ENCODE results near the gene HIGD1B.

Gene HIGD1B

DNA sequence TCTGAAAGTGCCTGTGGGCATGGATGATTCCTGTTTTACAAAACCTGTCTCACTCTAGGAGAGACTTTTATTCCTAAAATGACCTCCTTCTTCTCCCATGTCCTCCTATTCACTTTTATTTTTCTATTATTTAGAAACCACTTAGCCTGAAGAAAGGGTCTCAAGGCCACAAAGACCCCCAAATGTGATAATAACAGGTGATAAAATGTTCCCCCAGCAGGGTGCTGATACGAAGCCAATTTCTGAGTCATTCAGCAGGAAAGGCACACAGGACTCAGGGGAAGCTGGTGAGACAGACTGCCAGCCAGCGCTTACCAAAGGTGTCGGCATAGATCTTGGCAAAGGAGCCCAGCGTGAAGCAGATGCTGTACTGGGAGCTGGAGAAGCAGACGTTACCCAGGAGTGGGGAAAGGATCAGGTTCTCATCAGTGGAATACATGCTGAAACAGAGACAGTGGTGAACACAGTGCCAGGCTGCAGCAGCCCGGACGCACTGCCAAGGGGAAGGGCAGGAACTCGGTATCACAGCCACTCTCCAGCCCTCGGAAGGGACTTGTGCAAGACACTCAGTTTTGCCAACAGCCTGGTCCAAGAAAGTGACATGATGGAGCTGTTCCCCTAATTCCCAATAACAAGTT lies 24.6 kb downstream of the HIGD1B start:
- Histone ChIP-seq H3K27ac (replicated peaks) (no peak overlapping the region), H3K4me3 (replicated peaks; ENCODE audit: insufficient read depth, low read length) (no peak overlapping the region), H3K27me3 (ENCODE audit: insufficient read depth, poor library complexity, severe bottlenecking) (no peaks in the 10 kb centered on the region)
- no peak for DNase-seq (ENCODE audit: low read depth in 1 of 2, low spot score in 1 of 2)
- TF ChIP-seq GABPA (IDR thresholded peaks at IDR 0.05; ENCODE audit: low read depth) (no peak), SPI1 (IDR thresholded peaks at IDR 0.05; ENCODE audit: borderline replicate concordance, low read depth) (no peak), POLR2AphosphoS5 (IDR thresholded peaks at IDR 0.05; ENCODE audit: low read depth) (no peak)
- TF ChIP-seq, protein P1, sequence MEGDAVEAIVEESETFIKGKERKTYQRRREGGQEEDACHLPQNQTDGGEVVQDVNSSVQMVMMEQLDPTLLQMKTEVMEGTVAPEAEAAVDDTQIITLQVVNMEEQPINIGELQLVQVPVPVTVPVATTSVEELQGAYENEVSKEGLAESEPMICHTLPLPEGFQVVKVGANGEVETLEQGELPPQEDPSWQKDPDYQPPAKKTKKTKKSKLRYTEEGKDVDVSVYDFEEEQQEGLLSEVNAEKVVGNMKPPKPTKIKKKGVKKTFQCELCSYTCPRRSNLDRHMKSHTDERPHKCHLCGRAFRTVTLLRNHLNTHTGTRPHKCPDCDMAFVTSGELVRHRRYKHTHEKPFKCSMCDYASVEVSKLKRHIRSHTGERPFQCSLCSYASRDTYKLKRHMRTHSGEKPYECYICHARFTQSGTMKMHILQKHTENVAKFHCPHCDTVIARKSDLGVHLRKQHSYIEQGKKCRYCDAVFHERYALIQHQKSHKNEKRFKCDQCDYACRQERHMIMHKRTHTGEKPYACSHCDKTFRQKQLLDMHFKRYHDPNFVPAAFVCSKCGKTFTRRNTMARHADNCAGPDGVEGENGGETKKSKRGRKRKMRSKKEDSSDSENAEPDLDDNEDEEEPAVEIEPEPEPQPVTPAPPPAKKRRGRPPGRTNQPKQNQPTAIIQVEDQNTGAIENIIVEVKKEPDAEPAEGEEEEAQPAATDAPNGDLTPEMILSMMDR (IDR thresholded peaks at IDR 0.05; ENCODE audit: insufficient read depth, low read length): no peak
- TF ChIP-seq, protein P2, sequence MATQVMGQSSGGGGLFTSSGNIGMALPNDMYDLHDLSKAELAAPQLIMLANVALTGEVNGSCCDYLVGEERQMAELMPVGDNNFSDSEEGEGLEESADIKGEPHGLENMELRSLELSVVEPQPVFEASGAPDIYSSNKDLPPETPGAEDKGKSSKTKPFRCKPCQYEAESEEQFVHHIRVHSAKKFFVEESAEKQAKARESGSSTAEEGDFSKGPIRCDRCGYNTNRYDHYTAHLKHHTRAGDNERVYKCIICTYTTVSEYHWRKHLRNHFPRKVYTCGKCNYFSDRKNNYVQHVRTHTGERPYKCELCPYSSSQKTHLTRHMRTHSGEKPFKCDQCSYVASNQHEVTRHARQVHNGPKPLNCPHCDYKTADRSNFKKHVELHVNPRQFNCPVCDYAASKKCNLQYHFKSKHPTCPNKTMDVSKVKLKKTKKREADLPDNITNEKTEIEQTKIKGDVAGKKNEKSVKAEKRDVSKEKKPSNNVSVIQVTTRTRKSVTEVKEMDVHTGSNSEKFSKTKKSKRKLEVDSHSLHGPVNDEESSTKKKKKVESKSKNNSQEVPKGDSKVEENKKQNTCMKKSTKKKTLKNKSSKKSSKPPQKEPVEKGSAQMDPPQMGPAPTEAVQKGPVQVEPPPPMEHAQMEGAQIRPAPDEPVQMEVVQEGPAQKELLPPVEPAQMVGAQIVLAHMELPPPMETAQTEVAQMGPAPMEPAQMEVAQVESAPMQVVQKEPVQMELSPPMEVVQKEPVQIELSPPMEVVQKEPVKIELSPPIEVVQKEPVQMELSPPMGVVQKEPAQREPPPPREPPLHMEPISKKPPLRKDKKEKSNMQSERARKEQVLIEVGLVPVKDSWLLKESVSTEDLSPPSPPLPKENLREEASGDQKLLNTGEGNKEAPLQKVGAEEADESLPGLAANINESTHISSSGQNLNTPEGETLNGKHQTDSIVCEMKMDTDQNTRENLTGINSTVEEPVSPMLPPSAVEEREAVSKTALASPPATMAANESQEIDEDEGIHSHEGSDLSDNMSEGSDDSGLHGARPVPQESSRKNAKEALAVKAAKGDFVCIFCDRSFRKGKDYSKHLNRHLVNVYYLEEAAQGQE (IDR thresholded peaks at IDR 0.05; ENCODE audit: insufficient replicate concordance, low read depth): no peak

DNA sequence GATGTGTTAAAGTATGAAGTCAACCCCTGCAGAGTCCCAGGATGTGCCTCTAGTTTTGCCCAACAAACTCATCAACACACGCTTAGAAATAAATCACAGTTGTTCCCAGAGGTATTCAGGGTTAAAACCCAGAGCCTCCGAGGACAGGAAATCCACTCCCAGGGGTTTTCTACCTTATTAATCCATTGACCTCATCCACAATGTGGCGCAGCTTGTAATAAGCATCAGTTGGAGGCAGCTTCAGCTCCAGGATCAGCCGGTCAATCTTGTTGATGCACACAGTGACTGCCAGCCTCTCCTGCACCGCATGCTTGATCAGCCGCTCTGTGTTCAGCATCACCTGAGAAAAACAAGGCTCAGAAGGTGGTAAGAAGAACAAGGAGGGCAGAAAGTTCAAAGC lies 28.1 kb downstream of the HIGD1B start:
- no peak overlapping the region for H3K4me3 ChIP-seq (replicated peaks; ENCODE audit: insufficient read depth, low read length)
- DNase-seq (ENCODE audit: low read depth in 1 of 2, low spot score in 1 of 2): no peak
- H3K27me3 ChIP-seq (ENCODE audit: insufficient read depth, poor library complexity, severe bottlenecking): no peaks in the 10 kb centered on the region
- no peak overlapping the region for H3K27ac ChIP-seq (replicated peaks)
- TF ChIP-seq POLR2AphosphoS5 (IDR thresholded peaks at IDR 0.05; ENCODE audit: low read depth): no peak
- no peak for TF ChIP-seq GABPA (IDR thresholded peaks at IDR 0.05; ENCODE audit: low read depth)
- no peak for TF ChIP-seq SPI1 (IDR thresholded peaks at IDR 0.05; ENCODE audit: borderline replicate concordance, low read depth)
- TF ChIP-seq, protein P1 (IDR thresholded peaks at IDR 0.05; ENCODE audit: insufficient read depth, low read length): no peak
- TF ChIP-seq, protein P2 (IDR thresholded peaks at IDR 0.05; ENCODE audit: insufficient replicate concordance, low read depth): no peak

DNA sequence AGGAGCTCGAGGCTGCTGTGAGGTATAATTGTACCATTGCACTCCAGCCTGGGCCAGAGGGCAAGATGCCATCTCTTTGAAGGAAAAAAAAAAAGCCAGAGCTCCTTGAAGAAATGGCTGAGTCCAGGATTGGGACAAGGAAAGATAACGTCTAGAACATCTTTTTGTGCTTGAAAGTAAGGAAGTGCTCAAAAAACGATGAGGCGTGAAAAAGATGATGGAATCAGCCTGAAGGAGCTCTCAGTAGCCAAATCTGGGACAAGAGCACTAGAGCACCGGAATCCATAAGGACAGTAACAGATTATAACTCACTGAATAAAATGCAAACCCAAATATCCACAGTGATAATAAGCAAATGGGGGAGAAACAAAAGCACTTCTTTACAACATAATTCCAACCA lies 29.4 kb downstream of the HIGD1B start:
- Histone ChIP-seq H3K4me3 (replicated peaks; ENCODE audit: insufficient read depth, low read length) (no peak overlapping the region), H3K27ac (replicated peaks) (no peak overlapping the region), H3K27me3 (ENCODE audit: insufficient read depth, poor library complexity, severe bottlenecking) (no peaks in the 10 kb centered on the region)
- DNase-seq (ENCODE audit: low read depth in 1 of 2, low spot score in 1 of 2): no peak
- no peak for TF ChIP-seq POLR2AphosphoS5 (IDR thresholded peaks at IDR 0.05; ENCODE audit: low read depth)
- TF ChIP-seq, protein P1 (IDR thresholded peaks at IDR 0.05; ENCODE audit: insufficient read depth, low read length): no peak
- TF ChIP-seq, protein P2 (IDR thresholded peaks at IDR 0.05; ENCODE audit: insufficient replicate concordance, low read depth): no peak
- no peak for TF ChIP-seq GABPA (IDR thresholded peaks at IDR 0.05; ENCODE audit: low read depth)
- TF ChIP-seq SPI1 (IDR thresholded peaks at IDR 0.05; ENCODE audit: borderline replicate concordance, low read depth): no peak
